ENCODE measurements around the gene NEAT1.

DNA sequence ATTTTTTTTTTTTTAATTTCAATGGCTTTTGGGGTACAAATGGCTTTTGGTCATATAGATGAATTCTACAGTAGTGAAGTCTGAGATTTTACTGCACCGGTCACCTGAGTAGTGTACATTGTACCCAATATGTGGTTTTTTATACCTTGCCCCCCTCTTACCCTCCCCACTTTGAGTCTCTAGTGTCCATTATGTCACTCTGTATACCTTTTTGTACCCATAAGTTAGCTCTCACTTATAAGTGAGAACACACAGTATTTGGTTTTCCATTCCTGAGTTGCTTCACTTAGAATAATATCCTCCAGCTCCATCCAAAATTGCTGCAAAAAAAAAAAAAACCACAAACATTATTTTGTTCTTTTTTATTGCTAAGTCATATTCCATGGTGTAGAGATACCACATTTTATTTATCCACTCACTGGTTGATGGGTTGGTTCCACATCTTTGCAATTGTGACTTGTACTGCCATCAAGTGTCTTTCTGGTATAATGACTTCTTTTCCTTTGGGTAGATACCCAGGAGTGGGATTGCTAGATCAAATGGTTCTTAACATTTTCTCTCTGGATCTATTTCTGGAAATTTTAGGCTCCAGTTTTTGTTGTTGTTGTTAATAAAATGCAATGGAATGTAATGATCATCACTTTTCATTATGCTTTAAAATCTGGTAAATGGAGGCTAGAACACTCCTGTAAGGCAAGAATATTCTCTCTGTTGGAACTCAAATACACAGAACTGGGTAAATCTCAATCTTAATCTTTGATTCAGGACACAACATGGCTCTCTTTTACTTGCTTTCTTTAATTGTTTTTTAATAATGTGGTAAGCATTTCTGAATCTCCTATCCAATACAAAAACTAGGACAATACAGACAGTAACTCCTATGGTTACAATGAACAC, 10.3 kb downstream of the NEAT1 start:
- TF ChIP-seq ZNF274 (IDR thresholded peaks at IDR 0.05; ENCODE audit: low read depth, low read length) (no peak), SUZ12 (IDR thresholded peaks at IDR 0.05; ENCODE audit: extremely low read depth, insufficient read depth, insufficient read length) (no peak)
